HL-60 (cell line): Measurements from ENCODE around the gene CAMKK1.

Experiments used
- CTCF ChIP-seq: IDR thresholded peaks from one replicate; pipeline ENCODE4 v1.5.1; 2011; ENCODE audit warnings: low read length, control low read depth, inconsistent platforms; ENCODE audit not compliant: insufficient read depth
- POLR2AphosphoS5 ChIP-seq: IDR thresholded peaks from 2 replicates; pipeline ENCODE4 v1.6.1; 2012; ENCODE audit warnings: low read depth

DNA sequence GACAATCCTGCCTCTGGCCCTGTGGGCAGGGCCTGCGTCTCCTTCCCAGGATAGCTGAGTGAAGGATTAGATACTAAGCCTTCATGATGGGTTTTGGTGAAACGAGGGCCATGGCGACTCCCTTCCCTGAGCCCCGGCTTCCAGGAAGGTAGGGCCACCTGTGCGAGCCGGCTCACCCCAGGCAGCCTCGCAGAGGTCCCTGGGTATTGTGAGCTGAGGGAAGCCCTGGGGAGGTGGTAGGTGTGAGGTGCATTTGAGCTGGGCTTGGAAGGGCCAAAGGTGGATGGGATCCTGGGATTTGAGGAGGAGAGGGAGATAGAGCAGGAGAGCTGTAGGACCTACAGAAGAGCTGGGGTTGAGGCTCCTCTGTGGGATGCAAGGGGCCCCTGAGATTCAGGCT is 29.9 kb upstream of the CAMKK1 start:
- TF ChIP-seq CTCF, result no peak
- TF ChIP-seq POLR2AphosphoS5, result peak; percentile 21; the same call in 1 of the 2 replicates
